Spleen (tissue), 11 donors: ENCODE results near the gene RTN3. TPM values are rescaled to one million over a fixed set of nuclear protein-coding genes. Genes with fewer than 3 reads are reported as not detected.

Experiments used
- DNase-seq: peaks from one replicate; pipeline ENCODE4 v3.0.0-alpha.2; 2020
- H3K27ac ChIP-seq, 8 donors: fragments of 200-600 bp; sonication (generic) in 7 of 8; 1 replicate in 4 of 8; 2 replicates in 4 of 8; pipeline versions ENCODE4 v1.5.0 to v1.8.0; 2016 to 2021; ENCODE audit warnings: inconsistent platforms in 4 of 8, mild to moderate bottlenecking in 4 of 8, moderate library complexity in 1 of 8
- H3K27me3 ChIP-seq, 7 donors: fragments of 200-600 bp; sonication (generic) in 6 of 7; replicated peaks in 1 of 7; 1 replicate in 4 of 7; 2 replicates in 3 of 7; pipeline versions ENCODE4 v1.5.0 to v1.8.0; 2016 to 2021; ENCODE audit warnings: inconsistent platforms in 3 of 7, mild to moderate bottlenecking in 1 of 7
- H3K36me3 ChIP-seq, 6 donors: fragments of 200-600 bp; sonication (generic) in 5 of 6; 1 replicate in 4 of 6; 2 replicates in 2 of 6; pipeline versions ENCODE4 v1.5.0 to v1.8.0; 2016 to 2021; ENCODE audit warnings: inconsistent platforms in 2 of 6
- H3K4me1 ChIP-seq, 6 donors: fragments of 200-600 bp; sonication (generic) in 5 of 6; 1 replicate in 3 of 6; 2 replicates in 3 of 6; pipeline versions ENCODE4 v1.5.0 to v1.8.0; 2016 to 2021; ENCODE audit warnings: inconsistent platforms in 3 of 6
- H3K4me3 ChIP-seq, 8 donors: fragments of 200-600 bp; sonication (generic) in 7 of 8; 1 replicate in 4 of 8; 2 replicates in 4 of 8; pipeline versions ENCODE4 v1.5.0 to v1.8.0; 2016 to 2021; ENCODE audit warnings: inconsistent platforms in 4 of 8, mild to moderate bottlenecking in 4 of 8, moderate library complexity in 2 of 8
- H3K9me3 ChIP-seq, 8 donors: fragments of 200-600 bp; sonication (generic) in 7 of 8; 1 replicate in 4 of 8; 2 replicates in 4 of 8; pipeline versions ENCODE4 v1.5.0 to v1.8.0; 2016 to 2021; ENCODE audit warnings: inconsistent platforms in 4 of 8
- CTCF ChIP-seq, 11 experiments: fragments of 200-600 bp in 7 of 11; fragments of 450-650 bp in 4 of 11; sonication (generic) in 4 of 11; IDR thresholded peaks in 8 of 11; conservative IDR thresholded peaks in 3 of 11; 1 replicate in 7 of 11; 2 replicates in 4 of 11; pipeline versions ENCODE4 v1.4.0 to v1.8.0; 2016 to 2021; ENCODE audit warnings: antibody characterized with exemption in 11 of 11, inconsistent platforms in 4 of 11, mild to moderate bottlenecking in 1 of 11
- POLR2A ChIP-seq, 3 donors: fragments of 450-650 bp; IDR thresholded peaks; one replicate each; pipeline ENCODE4 v1.5.1; 2017; ENCODE audit warnings: antibody characterized with exemption in 3 of 3, mild to moderate bottlenecking in 1 of 3
- POLR2AphosphoS5 ChIP-seq, 3 donors: sonication (generic); formaldehyde crosslinking; IDR thresholded peaks; one replicate each; pipeline ENCODE4 v1.5.1; 2017; ENCODE audit warnings: antibody characterized with exemption in 3 of 3
- WGBS, 5 donors: extraction: QIAGEN DNeasy Blood & Tissue Kit in 3 of 5; methylation state at CpG; one replicate each; pipeline versions ENCODE4 v1.1.5 to v1.1.7; 2013 to 2018; 5-methylcytosine and 5-hydroxymethylcytosine counted together
- intact Hi-C: fragments of 100-400 bp; cut with DNase I; formaldehyde crosslinking; loops from one replicate; pipeline ENCODE4 v1.15.0; 2023; ENCODE audit warnings: low total_unique reads
- polyA plus RNA-seq, 3 donors: library from polyadenylated mRNA; stranded (reverse); fragments of 200-250 nt; gene quantifications; one replicate each; pipeline ENCODE4 v1.2.1, GENCODE V29; 2013
- total RNA-seq, 7 donors: library from RNA; depleted of rRNA in 3 of 7; stranded (reverse); fragments of >200 nt in 3 of 7; fragmentation: NEBNext Ultra II Directional in 4 of 7; extraction: Animal tissue kit (Norgen Biotek cat#: 25700) in 4 of 7; gene quantifications; one replicate each; pipeline versions ENCODE4 v1.1.0 to v1.2.1, GENCODE V29; 2016 to 2021
- donor health status: healthy with polysubstance abuse.
- donor health status: DM: no; HTN: no; CAD: no; lungs with moderate emphysema.
- donor health status: DM: no; HTN: no; CAD: no.
- donor health status: Bipolar disorder and iron deficiency.
- donor health status: healthy.
- donor health status: DM: no; HTN: no; CAD: no.
- donor health status: DM: yes; HTN: yes; CAD: no.

The RTN3 gene
- total and polyA plus RNA-seq, 10 donors: 17.6 to 166 (median 76.2) TPM

GRCh38 chr11:63670096-63670432 is 11.2 kb upstream of the RTN3 start:
- H3K4me3 ChIP-seq: peak overlapping the region; percentile 79 to 94 (median 86)
- peak overlapping the region; percentile 92 to 99 (median 97) for H3K27ac ChIP-seq
- peaks cover 12 to 66% (median 49%) of the 10 kb centered on the region in 6 donors for H3K4me1 ChIP-seq
- TF ChIP-seq CTCF (IDR thresholded peaks at IDR 0.05 in 8 of 11, conservative IDR thresholded peaks at IDR 0.05 in 3 of 11) (no peak), POLR2A (IDR thresholded peaks at IDR 0.05) (no peak)
- DNase-seq: no peak
- no peaks in the 10 kb centered on the region for H3K27me3 ChIP-seq
- 24 to 47% (median 38%) methylated on average over 7 of the region's 7 CpGs for WGBS, 5 donors
- H3K36me3 ChIP-seq: peaks cover 0 to 14% (median 0%) of the 10 kb centered on the region in 6 donors
- H3K9me3 ChIP-seq: no peaks in the 10 kb centered on the region
- intact Hi-C loops: no loop called here

GRCh38 chr11:63670433-63671321 is 10.6 kb upstream of the RTN3 start:
- Histone ChIP-seq H3K27me3 (no peaks in the 10 kb centered on the region), H3K9me3 (no peaks in the 10 kb centered on the region), H3K4me3 (peak overlapping the region; percentile 79 to 94 (median 86)), H3K4me1 (peaks cover 12 to 60% (median 47%) of the 10 kb centered on the region in 6 donors), H3K36me3 (peaks cover 0 to 14% (median 0%) of the 10 kb centered on the region in 6 donors), H3K27ac (peak overlapping the region; percentile 92 to 99 (median 97))
- intact Hi-C loops: no loop called here
- TF ChIP-seq CTCF (IDR thresholded peaks at IDR 0.05 in 8 of 11, conservative IDR thresholded peaks at IDR 0.05 in 3 of 11): peak in 5 of 11 experiments; percentile 38 to 50 (median 44)
- no peak for TF ChIP-seq POLR2A (IDR thresholded peaks at IDR 0.05)
- 1 to 7% (median 2%) methylated on average over 20 to 63 of the region's 63 CpGs for WGBS, 5 donors
- DNase-seq: peak; percentile 90

- intact Hi-C loops: no loop called here
Measured at GRCh38 chr11:63671322-63672155, 9.8 kb upstream of the RTN3 start, which contains the start of gene ATL3. TSS of gene ATL3 (minus strand) at chr11:63671376. CDS start at chr11:63671335, 41 bp downstream.

More at GRCh38 chr11:63671322-63672155, 9.8 kb upstream of the RTN3 start, which contains the start of gene ATL3:
- peak in 2 of 3 donors; percentile 16 to 26 for TF ChIP-seq POLR2A (IDR thresholded peaks at IDR 0.05)
- TF ChIP-seq CTCF (IDR thresholded peaks at IDR 0.05 in 8 of 11, conservative IDR thresholded peaks at IDR 0.05 in 3 of 11): peak in 3 of 11 experiments; percentile 21 to 46 (median 24)
- peak; percentile 85 to 90 (median 87) for TF ChIP-seq POLR2AphosphoS5 (IDR thresholded peaks at IDR 0.05)
- H3K4me1 ChIP-seq: peaks cover 12 to 53% (median 43%) of the 10 kb centered on the region in 6 donors
- H3K36me3 ChIP-seq: peaks cover 0 to 14% (median 0%) of the 10 kb centered on the region in 6 donors
- DNase-seq: peak; percentile 99
- H3K27me3 ChIP-seq: no peaks in the 10 kb centered on the region
- 11 to 19% (median 12%) methylated on average over 40 to 69 of the region's 69 CpGs for WGBS, 5 donors
- peak within 1 kb of the TSS; percentile 92 to 99 (median 97) for H3K27ac ChIP-seq
- H3K9me3 ChIP-seq: no peaks in the 10 kb centered on the region
- peak within 1 kb of the TSS; percentile 79 to 94 (median 86) for H3K4me3 ChIP-seq
